ENCODE results near the gene VEZF1. TPM values are rescaled to one million over a fixed set of nuclear protein-coding genes. Genes with fewer than 3 reads are reported as not detected.

Gene VEZF1
- total and polyA plus RNA-seq, 2 donors (not counting 3 experiments of a cell fraction or from before 2014, with no cell fraction given): 27.8 to 59.0 TPM

GRCh38 chr17:58005728-58006559, 17.9 kb upstream of the VEZF1 start:
- FAIRE-seq: no peak
- H2AFZ ChIP-seq (ENCODE audit: low read depth, low read length): no peak overlapping the region

More at GRCh38 chr17:58005728-58006559, 17.9 kb upstream of the VEZF1 start:
- DNase-seq (ENCODE audit: low read depth, low spot score): no peak
- Histone ChIP-seq H3K9me1 (replicated peaks; ENCODE audit: control insufficient read depth, extremely low read depth, insufficient read depth, low read length) (no peaks in the 10 kb centered on the region), H3K27ac (ENCODE audit: insufficient read depth, low read depth, low read length) (peak overlapping the region; percentile 67), H3K4me3 (replicated peaks in 1 of 3; ENCODE audit: insufficient read depth in 1 of 3, low read depth in 1 of 3, low read length in 3 of 3) (peak overlapping the region; percentile 39 to 95 (median 85)), H3K27me3 (ENCODE audit: control insufficient read depth in 2 of 2, insufficient read depth in 2 of 2, low read length in 2 of 2) (no peaks in the 10 kb centered on the region), H3K36me3 (ENCODE audit: control insufficient read depth in 2 of 2, extremely low read depth in 1 of 2, insufficient read depth in 2 of 2, low read length in 2 of 2) (peaks cover 13 to 23% of the 10 kb centered on the region in 2 experiments), H3K4me1 (ENCODE audit: control insufficient read depth, extremely low read depth, insufficient read depth, low read length) (peaks cover 39% of the 10 kb centered on the region), H3K9me3 (replicated peaks; ENCODE audit: control insufficient read depth, insufficient read depth, low read length) (no peaks in the 10 kb centered on the region), H3K4me2 (ENCODE audit: insufficient read depth, low read length) (peak overlapping the region; percentile 85), H4K20me1 (replicated peaks; ENCODE audit: control insufficient read depth, extremely low read depth, insufficient read depth, low read length) (peaks cover 2% of the 10 kb centered on the region), H3K9ac (replicated peaks; ENCODE audit: extremely low read depth, insufficient read depth, low read length) (peak overlapping the region; percentile 90), H3K79me2 (ENCODE audit: control insufficient read depth, insufficient read depth, low read length) (peaks cover 53% of the 10 kb centered on the region)
- intact Hi-C loops (cut with micrococcal nuclease) (loop anchor here (2.0 kb wide), 1 partner anchor 347 kb away; the partner anchor contains the start of gene SUPT4H1), dilution Hi-C loops (cut with MboI; ENCODE audit: extremely low pct_ligation_motif_present, low sequenced_read_pairs) (no loop called here)
- ChIA-PET POLR2A (interaction anchor here (0.7 to 2.4 kb wide), 5 partner anchors 9 to 132 kb away, joined by 3 to 19 read pairs (median 4); partner anchors contain the start of genes DYNLL2 and VEZF1), CTCF (interaction anchor here (1.0 to 1.9 kb wide), 9 partner anchors 8 to 222 kb away, joined by 3 to 11 read pairs (median 5); no protein-coding TSS in a partner anchor)
- BruUV-seq (replicated peaks): no TSS peak
- TF ChIP-seq MAX (IDR thresholded peaks at IDR 0.05; ENCODE audit: insufficient read depth, insufficient read length): no peak
- no peak for TF ChIP-seq CTCF (IDR thresholded peaks at IDR 0.05; ENCODE audit: extremely low read depth in 1 of 2, insufficient read depth in 1 of 2, low read depth in 1 of 2, low read length in 2 of 2)
- TF ChIP-seq GATA2 (IDR thresholded peaks at IDR 0.05; ENCODE audit: insufficient read depth, insufficient read length, low read depth, low read length): no peak
- TF ChIP-seq POLR2A (IDR thresholded peaks at IDR 0.05; ENCODE audit: low read depth, low read length): no peak
- no peak for TF ChIP-seq MYC (IDR thresholded peaks at IDR 0.05; ENCODE audit: low read depth, low read length)
- no peak for TF ChIP-seq EZH2 (IDR thresholded peaks at IDR 0.05; ENCODE audit: borderline replicate concordance, low read depth, low read length, severe bottlenecking)
- TF ChIP-seq POLR2AphosphoS5 (IDR thresholded peaks at IDR 0.05; ENCODE audit: insufficient read depth, low read depth, low read length): no peak
- TF ChIP-seq JUN (IDR thresholded peaks at IDR 0.05; ENCODE audit: borderline replicate concordance, insufficient read depth, insufficient read length, low read depth): no peak
- TF ChIP-seq FOS (IDR thresholded peaks at IDR 0.05; ENCODE audit: borderline replicate concordance, insufficient read depth, low read length): no peak

All from endothelial cell of umbilical vein (primary cell).